Fibroblast of pulmonary artery (primary cell): ENCODE data around the gene KCNQ1OT1.

Experiments
- DNase-seq: peaks from one replicate; pipeline ENCODE4 v3.0.0-alpha.2; 2010; ENCODE audit warnings: low read depth
- H3K4me3 ChIP-seq: replicated peaks from 2 replicates; pipeline ENCODE4 v1.5.1; 2011; ENCODE audit warnings: low read depth, mild to moderate bottlenecking, control low read depth, low read length, moderate library complexity
- TF ChIP-seq, protein P1 (sequence below): IDR thresholded peaks from 2 replicates; pipeline ENCODE4 v1.5.1; 2011; ENCODE audit warnings: mild to moderate bottlenecking, control low read depth, low read length, inconsistent platforms; ENCODE audit errors: missing control alignments

The KCNQ1OT1 gene

DNA sequence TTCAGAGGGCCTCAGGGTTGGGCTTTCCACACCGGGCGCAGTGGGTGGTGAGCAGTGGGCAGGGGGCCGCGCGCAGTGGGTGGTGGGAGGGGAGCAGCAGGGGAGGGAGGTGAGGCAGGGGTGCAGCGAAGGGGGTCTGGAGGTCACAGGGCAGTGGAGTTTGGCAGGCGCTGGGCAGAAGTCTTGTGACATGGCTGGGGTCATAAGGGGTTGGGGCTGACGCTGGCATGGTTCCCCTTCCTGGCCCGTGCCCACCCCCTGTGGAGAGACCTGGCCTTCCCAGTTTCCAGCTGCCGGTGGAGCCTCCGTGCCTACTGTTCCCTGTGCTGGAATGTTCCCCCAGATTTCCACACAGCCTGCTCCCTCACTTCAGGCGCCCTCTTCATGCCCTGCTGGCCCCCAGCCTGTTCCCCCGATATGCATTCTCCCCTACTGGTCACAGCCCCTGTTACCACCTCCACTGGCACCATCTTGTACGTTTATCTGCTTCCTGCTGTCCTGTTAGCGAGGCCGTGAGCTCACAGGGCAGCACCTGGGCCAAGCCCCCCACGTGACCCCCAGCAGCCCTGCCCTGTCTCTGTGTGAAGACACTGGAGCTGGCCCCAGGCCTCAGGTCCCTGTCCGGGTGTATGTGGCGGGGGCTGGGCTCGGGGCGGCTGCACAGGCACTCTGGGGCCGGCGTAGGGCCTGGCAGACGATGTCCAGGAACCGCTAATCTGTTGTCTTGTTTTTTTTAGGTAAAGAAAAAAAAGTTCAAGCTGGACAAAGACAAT lies 111.6 kb downstream of the KCNQ1OT1 start:
- TF ChIP-seq, protein P1, sequence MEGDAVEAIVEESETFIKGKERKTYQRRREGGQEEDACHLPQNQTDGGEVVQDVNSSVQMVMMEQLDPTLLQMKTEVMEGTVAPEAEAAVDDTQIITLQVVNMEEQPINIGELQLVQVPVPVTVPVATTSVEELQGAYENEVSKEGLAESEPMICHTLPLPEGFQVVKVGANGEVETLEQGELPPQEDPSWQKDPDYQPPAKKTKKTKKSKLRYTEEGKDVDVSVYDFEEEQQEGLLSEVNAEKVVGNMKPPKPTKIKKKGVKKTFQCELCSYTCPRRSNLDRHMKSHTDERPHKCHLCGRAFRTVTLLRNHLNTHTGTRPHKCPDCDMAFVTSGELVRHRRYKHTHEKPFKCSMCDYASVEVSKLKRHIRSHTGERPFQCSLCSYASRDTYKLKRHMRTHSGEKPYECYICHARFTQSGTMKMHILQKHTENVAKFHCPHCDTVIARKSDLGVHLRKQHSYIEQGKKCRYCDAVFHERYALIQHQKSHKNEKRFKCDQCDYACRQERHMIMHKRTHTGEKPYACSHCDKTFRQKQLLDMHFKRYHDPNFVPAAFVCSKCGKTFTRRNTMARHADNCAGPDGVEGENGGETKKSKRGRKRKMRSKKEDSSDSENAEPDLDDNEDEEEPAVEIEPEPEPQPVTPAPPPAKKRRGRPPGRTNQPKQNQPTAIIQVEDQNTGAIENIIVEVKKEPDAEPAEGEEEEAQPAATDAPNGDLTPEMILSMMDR, result no peak
- DNase-seq, result no peak

DNA sequence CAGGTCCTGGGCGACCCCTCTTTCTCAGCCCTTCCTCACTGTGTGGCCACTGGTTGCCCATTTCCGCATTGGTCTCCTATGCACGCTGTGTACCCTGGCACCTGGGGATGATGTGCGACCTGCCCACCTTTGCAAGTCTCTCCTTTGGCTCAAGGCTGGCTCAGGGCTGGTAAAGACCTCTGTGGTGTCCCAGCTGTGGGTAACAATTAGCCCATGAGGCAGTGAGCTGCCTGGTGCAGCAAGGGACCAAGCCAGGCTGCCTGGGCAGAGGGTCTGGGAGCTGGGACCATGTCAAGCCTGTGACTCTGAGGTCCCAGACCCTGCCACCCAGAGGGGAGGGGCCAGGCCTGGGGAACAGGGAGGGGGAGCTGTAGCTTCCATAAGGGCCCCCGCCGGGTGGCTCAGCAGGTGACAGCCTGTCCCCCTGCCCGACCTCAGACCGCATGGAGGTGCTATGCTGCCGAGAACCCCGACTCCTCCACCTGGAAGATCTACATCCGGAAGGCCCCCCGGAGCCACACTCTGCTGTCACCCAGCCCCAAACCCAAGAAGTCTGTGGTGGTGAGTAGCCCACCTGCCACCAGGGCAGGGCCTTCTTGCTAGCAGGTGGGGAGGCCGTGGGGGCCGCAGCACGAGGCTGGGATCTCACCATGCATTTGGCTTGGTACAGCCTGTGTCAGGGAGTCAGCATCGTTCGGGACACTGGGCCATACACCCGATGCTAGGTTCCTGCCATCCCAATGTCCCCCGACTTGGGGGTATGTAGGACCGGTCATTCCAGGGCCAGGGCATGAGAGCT lies 112.5 kb downstream of the KCNQ1OT1 start:
- DNase-seq, result no peak
- TF ChIP-seq, protein P1, result no peak
- no peak overlapping the region for H3K4me3 ChIP-seq

More for the DNA sequence above, 111.6 kb downstream of the KCNQ1OT1 start:
- no peak overlapping the region for H3K4me3 ChIP-seq

DNA sequence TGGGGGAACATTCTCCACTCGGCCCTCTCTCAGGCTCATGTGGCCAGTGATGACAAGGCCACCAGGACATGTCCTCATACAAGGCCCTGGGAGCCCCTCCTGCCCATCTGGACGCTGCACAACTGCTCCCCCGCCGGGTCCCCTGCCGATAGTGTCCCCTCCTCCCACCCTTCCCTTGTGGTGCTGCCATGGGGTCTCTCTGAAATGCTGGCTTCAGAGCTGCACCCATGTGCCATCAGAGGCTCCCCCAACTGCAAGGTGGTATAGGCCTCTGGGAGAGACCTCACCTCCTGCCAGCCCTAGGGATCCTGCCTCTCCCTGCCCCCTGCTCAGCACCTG lies 113.0 kb downstream of the KCNQ1OT1 start:
- no peak for DNase-seq
- TF ChIP-seq, protein P1, result no peak
- H3K4me3 ChIP-seq, result no peak overlapping the region

DNA sequence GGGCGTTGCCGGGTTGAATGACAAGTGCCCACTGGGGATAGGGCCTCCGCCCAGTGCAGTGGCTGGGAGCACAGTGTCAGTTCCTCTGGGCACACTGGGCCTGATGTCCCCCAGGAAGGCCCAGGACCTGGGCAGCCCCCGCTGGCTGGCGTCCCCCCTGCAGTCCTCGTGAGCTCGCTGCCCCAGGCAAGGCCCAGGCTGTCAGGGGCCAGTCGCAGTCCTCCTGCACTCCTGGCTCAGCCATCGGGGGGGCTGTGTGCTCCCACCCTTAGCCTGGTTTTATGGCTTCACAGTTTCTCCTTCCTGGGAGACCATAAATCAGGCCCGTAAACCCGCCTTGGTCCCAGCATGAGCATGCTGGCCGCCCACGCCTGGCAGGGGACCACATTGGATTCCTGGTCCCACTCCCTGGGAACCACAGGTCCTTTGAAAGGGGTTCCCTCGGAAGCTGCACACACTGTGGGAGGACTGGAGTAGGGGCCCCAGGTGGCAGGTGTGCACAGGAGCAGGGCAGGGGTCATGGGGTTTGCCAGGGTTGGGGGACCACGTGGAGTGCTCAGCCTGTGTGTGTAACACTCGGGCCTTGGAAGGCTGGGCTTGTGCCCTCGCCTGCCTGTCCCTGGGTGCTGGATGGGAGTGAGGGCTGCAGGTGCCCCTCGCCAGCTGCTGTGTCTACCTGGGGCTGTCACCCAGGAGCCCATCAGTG lies 113.6 kb downstream of the KCNQ1OT1 start:
- TF ChIP-seq, protein P1, result no peak
- no peak for DNase-seq
- no peak overlapping the region for H3K4me3 ChIP-seq

DNA sequence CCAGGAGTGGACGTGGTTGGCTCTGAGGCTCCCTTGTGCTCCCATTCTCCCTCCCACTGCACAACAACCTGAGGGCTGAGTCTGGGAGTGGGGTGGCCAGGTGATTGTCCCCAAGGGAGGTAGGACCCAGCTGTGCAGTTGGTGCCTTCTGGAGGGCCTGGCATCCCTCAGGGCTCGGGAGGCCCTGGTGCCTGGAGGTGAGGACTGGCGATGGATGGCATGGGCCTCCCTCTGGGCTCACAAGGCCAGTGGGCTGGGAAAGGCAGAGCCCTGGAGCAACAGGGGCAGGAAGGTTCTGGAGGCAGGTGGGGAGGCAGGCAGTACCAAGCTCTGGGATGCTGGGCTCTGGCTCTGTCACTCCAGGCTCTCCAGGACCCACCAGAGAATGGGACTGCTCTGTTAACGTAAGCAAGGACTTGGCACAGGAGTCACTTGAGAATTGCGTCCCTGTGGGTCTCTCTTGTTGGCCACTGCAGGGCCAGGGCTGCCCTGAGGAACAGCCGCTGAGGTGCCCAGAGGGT lies 114.2 kb downstream of the KCNQ1OT1 start:
- no peak for DNase-seq
- no peak overlapping the region for H3K4me3 ChIP-seq
- TF ChIP-seq, protein P1, result no peak

DNA sequence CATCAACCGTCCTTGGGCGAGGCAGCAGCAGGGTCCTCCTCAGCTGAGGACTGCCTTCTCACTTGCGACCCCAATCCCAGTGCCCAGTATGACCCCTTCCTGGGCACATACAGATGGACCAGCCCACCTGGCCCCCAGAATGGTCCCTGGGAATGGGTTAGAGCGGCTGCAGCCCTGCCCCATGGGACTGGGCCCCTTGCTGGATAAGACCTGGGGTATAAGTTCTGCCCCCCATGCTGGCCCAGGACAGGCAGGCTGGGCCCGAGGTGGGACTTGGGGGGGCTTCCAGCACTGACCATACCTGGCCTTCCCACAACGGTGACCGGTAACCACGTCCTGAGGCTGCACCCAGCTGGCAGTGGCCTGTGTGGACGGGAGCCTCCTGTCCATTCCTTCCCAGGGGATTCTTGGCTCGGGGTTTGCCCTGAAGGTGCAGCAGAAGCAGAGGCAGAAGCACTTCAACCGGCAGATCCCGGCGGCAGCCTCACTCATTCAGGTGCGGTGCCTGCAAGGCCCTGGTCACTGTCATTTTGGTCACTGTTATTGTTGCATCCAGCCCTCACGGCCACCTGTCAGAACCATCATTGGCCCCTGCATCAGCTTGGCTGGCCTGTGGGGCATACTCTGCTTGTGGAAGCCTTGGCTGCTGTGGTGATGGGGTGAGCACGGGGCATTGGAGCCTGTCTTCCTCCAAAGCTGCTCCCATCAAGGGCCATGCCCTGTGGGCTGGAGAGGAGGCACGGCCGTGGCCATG lies 114.8 kb downstream of the KCNQ1OT1 start:
- no peak for DNase-seq
- no peak overlapping the region for H3K4me3 ChIP-seq
- TF ChIP-seq, protein P1, result no peak
